Measurements from ENCODE around the gene WHAMM. TPM values are rescaled to one million over a fixed set of nuclear protein-coding genes. Genes with fewer than 3 reads are reported as not detected.

Gene WHAMM
- total and polyA plus RNA-seq, 4 donors = 2.0 to 11.8 (median 7.8) TPM

DNA sequence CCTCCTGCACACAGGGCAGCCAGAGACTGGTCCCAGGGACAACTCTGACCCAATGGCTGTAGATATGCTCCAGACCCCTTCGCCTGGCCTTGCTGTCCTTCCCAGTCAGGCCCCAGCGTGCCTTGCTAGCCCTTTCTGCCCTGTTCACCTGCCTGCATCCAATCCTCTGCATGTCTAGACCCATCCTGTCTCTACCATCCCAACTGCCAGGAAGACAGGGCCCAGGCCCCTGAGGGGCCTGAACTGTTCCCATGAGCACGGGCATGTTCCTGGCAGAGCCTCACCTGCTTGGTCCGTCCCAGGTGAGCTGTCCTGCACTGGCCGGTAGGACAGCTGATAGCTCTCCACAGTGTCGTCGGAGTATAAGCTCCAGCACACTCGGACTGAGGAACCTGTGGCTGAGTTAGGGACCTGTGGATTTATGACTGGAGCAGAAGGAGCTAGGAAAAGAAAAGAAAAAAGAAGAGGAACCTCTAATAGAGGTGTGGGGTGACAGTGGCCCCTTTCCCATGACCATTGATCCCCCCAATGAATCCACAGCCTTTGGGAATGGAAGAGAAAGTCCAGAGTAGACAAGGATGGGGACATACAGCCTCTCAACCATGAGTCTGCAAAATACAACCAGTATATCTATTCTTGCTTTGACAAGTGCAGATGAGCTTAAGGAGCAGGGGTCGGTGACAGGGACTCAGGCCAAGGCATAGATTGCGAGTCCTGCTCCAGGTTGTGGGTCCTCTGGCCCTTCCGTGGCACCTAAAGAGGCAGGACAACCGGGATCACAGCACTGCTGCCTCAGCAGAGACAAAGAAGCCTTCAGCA is 37.4 kb upstream of the WHAMM start:
- Histone ChIP-seq H3K27me3 (ENCODE audit: control insufficient read depth in 1 of 2, insufficient read depth in 2 of 2, low read length in 1 of 2) (no peaks in the 10 kb centered on the region), H3K9me3 (ENCODE audit: control insufficient read depth, low read length) (no peaks in the 10 kb centered on the region), H3K4me1 (ENCODE audit: control insufficient read depth in 1 of 2, insufficient read depth in 2 of 2, low read length in 2 of 2) (no peaks in the 10 kb centered on the region), H3K36me3 (ENCODE audit: control insufficient read depth in 1 of 2, insufficient read depth in 2 of 2, low read length in 1 of 2) (no peaks in the 10 kb centered on the region), H3K4me3 (ENCODE audit: low read length in 2 of 2) (no peak overlapping the region), H3K27ac (ENCODE audit: low read depth in 1 of 2, low read length in 2 of 2) (no peak overlapping the region)
- DNase-seq = no peak
- intact Hi-C loops (cut with DNase I) = no loop called here
- ATAC-seq (ENCODE audit: low FRiP score) = no peak
- WGBS, 2 donors = 89 to 91% methylated on average over 12 of the region's 12 CpGs

DNA sequence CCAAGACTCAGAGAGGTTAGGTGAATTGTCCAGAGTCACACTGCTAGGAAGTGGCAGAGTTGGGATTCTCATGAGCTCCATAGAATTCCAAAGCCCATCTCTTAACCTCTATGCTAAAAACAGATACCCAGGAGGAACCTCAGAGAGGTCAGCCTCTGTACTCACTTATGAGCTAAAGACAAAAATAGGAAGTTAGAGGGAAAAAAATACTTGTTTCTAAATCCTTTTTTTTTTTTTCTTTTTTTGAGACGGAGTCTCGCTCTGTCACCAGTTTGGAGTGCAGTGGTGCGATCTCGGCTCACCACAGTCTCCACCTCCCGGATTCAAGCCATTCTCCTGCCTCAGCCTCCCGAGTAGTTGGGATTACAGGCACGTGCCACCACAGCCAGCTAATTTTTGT is 34.9 kb upstream of the WHAMM start:
- Histone ChIP-seq H3K4me3 (ENCODE audit: low read length in 2 of 2) (no peak overlapping the region), H3K9me3 (ENCODE audit: control insufficient read depth, low read length) (no peaks in the 10 kb centered on the region), H3K27ac (ENCODE audit: low read depth in 1 of 2, low read length in 2 of 2) (no peak overlapping the region), H3K36me3 (ENCODE audit: control insufficient read depth in 1 of 2, insufficient read depth in 2 of 2, low read length in 1 of 2) (no peaks in the 10 kb centered on the region), H3K27me3 (ENCODE audit: control insufficient read depth in 1 of 2, insufficient read depth in 2 of 2, low read length in 1 of 2) (no peaks in the 10 kb centered on the region), H3K4me1 (ENCODE audit: control insufficient read depth in 1 of 2, insufficient read depth in 2 of 2, low read length in 2 of 2) (no peaks in the 10 kb centered on the region)
- DNase-seq = no peak
- ATAC-seq (ENCODE audit: low FRiP score) = no peak
- 86 to 87% methylated on average over 7 of the region's 7 CpGs for WGBS, 2 donors
- intact Hi-C loops (cut with DNase I) = no loop called here

DNA sequence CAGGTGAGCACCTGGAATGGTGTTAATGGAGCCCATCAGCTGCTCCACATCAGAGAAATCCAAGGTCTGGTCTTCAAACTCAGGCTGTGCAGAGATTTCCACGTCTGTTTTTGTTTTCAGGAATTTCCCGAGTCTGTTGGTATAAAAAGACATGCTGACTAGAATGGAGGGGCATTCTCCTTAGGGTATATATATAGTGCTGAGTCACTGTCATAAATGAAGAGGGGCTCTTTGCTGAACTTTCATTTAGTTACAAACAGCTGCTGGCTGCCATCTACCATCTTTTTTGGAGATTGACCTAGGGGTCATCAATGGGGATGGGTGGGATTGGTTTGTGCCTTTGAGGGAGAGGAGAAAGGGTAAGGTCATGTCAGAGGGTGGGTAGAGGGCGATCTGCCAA is 30.7 kb upstream of the WHAMM start:
- H3K27me3 ChIP-seq (ENCODE audit: control insufficient read depth in 1 of 2, insufficient read depth in 2 of 2, low read length in 1 of 2) = no peaks in the 10 kb centered on the region
- no peak overlapping the region for H3K27ac ChIP-seq (ENCODE audit: low read depth in 1 of 2, low read length in 2 of 2)
- no peak for ATAC-seq (ENCODE audit: low FRiP score)
- no peaks in the 10 kb centered on the region for H3K9me3 ChIP-seq (ENCODE audit: control insufficient read depth, low read length)
- WGBS, 2 donors = 67 to 76% methylated on average over 3 of the region's 3 CpGs
- intact Hi-C loops (cut with DNase I) = no loop called here
- no peaks in the 10 kb centered on the region for H3K36me3 ChIP-seq (ENCODE audit: control insufficient read depth in 1 of 2, insufficient read depth in 2 of 2, low read length in 1 of 2)
- H3K4me3 ChIP-seq (ENCODE audit: low read length in 2 of 2) = no peak overlapping the region
- H3K4me1 ChIP-seq (ENCODE audit: control insufficient read depth in 1 of 2, insufficient read depth in 2 of 2, low read length in 2 of 2) = no peaks in the 10 kb centered on the region
- no peak for DNase-seq

DNA sequence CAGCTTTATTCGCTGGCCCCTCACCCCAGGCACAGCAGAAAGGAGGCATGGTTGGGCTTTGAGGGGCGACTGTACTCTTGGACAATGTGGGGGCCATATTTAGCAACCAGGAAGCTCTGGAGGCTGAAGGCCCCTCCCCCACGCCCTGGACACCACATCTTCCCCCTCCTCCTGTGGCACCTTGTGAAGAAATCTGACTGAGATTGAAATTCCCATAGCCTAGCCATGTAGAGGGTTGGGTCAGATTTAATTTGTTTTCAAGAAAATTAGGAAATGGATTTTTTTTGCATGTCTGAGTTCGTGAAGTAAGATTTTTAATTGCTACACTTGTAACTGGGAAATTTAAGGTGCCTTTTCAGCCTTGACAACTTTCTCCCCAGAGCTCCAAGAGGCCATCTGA is 28.1 kb upstream of the WHAMM start:
- 72 to 76% methylated on average over 4 of the region's 4 CpGs for WGBS, 2 donors
- no peak overlapping the region for H3K27ac ChIP-seq (ENCODE audit: low read depth in 1 of 2, low read length in 2 of 2)
- H3K27me3 ChIP-seq (ENCODE audit: control insufficient read depth in 1 of 2, insufficient read depth in 2 of 2, low read length in 1 of 2) = no peaks in the 10 kb centered on the region
- intact Hi-C loops (cut with DNase I) = no loop called here
- H3K9me3 ChIP-seq (ENCODE audit: control insufficient read depth, low read length) = no peaks in the 10 kb centered on the region
- H3K4me1 ChIP-seq (ENCODE audit: control insufficient read depth in 1 of 2, insufficient read depth in 2 of 2, low read length in 2 of 2) = no peaks in the 10 kb centered on the region
- ATAC-seq (ENCODE audit: low FRiP score) = no peak
- H3K36me3 ChIP-seq (ENCODE audit: control insufficient read depth in 1 of 2, insufficient read depth in 2 of 2, low read length in 1 of 2) = no peaks in the 10 kb centered on the region
- no peak overlapping the region for H3K4me3 ChIP-seq (ENCODE audit: low read length in 2 of 2)
- DNase-seq = no peak

DNA sequence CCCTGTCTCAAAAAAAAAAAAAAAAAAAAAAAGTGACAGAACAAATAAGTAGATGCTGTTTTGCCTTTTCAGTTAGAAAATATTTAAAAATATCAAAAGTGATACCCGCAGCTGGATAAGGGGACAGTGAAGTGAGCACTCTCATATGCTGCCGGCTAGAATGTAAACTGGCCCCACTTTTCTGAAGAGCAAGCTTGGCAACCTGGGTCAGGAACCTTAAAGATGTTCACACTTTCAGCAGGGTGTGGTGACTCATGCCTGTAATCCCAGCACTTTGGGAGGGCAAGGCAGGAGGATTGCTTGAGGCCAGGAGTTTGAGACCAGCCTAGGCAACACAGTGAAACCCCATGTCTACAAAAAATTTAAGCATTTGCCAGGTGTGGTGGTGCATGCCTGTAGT is 20.9 kb upstream of the WHAMM start:
- ATAC-seq (ENCODE audit: low FRiP score) (no peak), DNase-seq (no peak)
- intact Hi-C loops (cut with DNase I) = no loop called here
- Histone ChIP-seq H3K4me1 (ENCODE audit: control insufficient read depth in 1 of 2, insufficient read depth in 2 of 2, low read length in 2 of 2) (no peaks in the 10 kb centered on the region), H3K27ac (ENCODE audit: low read depth in 1 of 2, low read length in 2 of 2) (no peak overlapping the region), H3K36me3 (ENCODE audit: control insufficient read depth in 1 of 2, insufficient read depth in 2 of 2, low read length in 1 of 2) (no peaks in the 10 kb centered on the region), H3K27me3 (ENCODE audit: control insufficient read depth in 1 of 2, insufficient read depth in 2 of 2, low read length in 1 of 2) (no peaks in the 10 kb centered on the region), H3K9me3 (ENCODE audit: control insufficient read depth, low read length) (no peaks in the 10 kb centered on the region), H3K4me3 (ENCODE audit: low read length in 2 of 2) (no peak overlapping the region)
- 84 to 93% methylated on average over 2 of the region's 2 CpGs for WGBS, 2 donors

DNA sequence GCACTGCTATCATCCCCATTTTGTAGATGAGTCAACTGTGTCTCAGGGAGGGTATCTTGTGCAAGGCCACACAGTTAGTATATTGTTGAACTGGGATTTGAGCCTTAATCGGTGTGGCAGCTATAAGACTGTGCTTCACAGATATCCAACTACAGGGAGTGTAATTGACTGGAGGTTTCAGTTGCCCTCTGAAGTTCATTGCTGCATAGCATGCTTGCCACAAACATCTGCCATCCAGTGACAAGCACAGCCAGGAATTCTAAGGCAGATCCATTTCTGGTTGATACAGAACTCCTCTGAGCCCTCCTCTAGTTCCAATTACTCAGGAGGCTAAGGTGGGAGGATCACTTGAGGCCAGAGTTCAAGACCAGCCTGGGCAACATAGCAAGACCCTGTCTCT is 19.9 kb upstream of the WHAMM start:
- no peaks in the 10 kb centered on the region for H3K27me3 ChIP-seq (ENCODE audit: control insufficient read depth in 1 of 2, insufficient read depth in 2 of 2, low read length in 1 of 2)
- H3K4me3 ChIP-seq (ENCODE audit: low read length in 2 of 2) = no peak overlapping the region
- WGBS, 2 donors = 84 to 86% methylated on average over 1 of the region's 1 CpG
- H3K36me3 ChIP-seq (ENCODE audit: control insufficient read depth in 1 of 2, insufficient read depth in 2 of 2, low read length in 1 of 2) = no peaks in the 10 kb centered on the region
- no peaks in the 10 kb centered on the region for H3K4me1 ChIP-seq (ENCODE audit: control insufficient read depth in 1 of 2, insufficient read depth in 2 of 2, low read length in 2 of 2)
- intact Hi-C loops (cut with DNase I) = no loop called here
- H3K9me3 ChIP-seq (ENCODE audit: control insufficient read depth, low read length) = no peaks in the 10 kb centered on the region
- H3K27ac ChIP-seq (ENCODE audit: low read depth in 1 of 2, low read length in 2 of 2) = no peak overlapping the region
- ATAC-seq (ENCODE audit: low FRiP score) (no peak), DNase-seq (no peak)

DNA sequence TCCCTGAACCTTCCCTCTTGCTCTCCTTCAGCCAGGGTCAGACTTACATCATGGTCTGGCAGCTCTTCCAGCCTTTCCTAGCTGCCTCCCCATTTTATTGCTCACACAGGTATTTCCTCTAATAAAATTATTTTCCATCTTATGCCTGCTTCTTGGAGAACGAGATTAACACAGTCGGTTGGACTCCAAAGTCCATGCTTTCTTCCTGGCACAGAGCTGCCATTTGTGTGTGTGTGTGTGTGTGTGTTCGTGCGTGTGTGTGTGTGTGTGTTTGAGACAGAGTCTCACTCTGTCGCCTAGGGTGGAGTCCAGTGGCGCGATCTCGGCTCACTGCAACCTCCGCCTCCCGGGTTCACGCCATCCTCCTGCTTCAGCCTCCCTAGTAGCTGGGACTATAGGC is 19.1 kb upstream of the WHAMM start:
- WGBS, 2 donors = 89 to 92% methylated on average over 11 of the region's 11 CpGs
- ATAC-seq (ENCODE audit: low FRiP score) = no peak
- DNase-seq = no peak
- Histone ChIP-seq H3K27ac (ENCODE audit: low read depth in 1 of 2, low read length in 2 of 2) (no peak overlapping the region), H3K4me3 (ENCODE audit: low read length in 2 of 2) (no peak overlapping the region), H3K4me1 (ENCODE audit: control insufficient read depth in 1 of 2, insufficient read depth in 2 of 2, low read length in 2 of 2) (no peaks in the 10 kb centered on the region), H3K27me3 (ENCODE audit: control insufficient read depth in 1 of 2, insufficient read depth in 2 of 2, low read length in 1 of 2) (no peaks in the 10 kb centered on the region), H3K9me3 (ENCODE audit: control insufficient read depth, low read length) (no peaks in the 10 kb centered on the region), H3K36me3 (ENCODE audit: control insufficient read depth in 1 of 2, insufficient read depth in 2 of 2, low read length in 1 of 2) (no peaks in the 10 kb centered on the region)
- intact Hi-C loops (cut with DNase I) = no loop called here

DNA sequence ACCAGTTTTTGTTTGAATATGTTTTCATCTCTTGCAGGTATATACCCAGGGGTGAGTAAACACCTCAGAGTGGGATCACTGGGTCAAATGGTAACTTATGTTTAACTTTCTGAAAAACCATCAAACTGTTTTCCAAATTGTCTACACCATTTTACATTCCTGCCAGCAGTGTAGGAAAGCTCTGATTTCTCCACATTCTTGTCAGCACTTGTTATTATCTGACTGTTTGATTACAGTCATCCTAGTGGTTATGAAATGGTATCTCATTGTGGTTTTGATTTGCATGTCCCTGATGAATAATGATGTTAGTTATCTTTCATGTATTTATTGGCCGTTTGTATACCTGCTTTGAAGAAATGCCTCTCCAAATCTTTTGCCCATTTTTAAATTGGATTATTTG is 17.4 kb upstream of the WHAMM start:
- H3K27ac ChIP-seq (ENCODE audit: low read depth in 1 of 2, low read length in 2 of 2) = no peak overlapping the region
- H3K4me3 ChIP-seq (ENCODE audit: low read length in 2 of 2) = no peak overlapping the region
- WGBS, 2 donors = 64 to 72% methylated on average over 1 of the region's 1 CpG
- ATAC-seq (ENCODE audit: low FRiP score) = no peak
- H3K9me3 ChIP-seq (ENCODE audit: control insufficient read depth, low read length) = no peaks in the 10 kb centered on the region
- H3K4me1 ChIP-seq (ENCODE audit: control insufficient read depth in 1 of 2, insufficient read depth in 2 of 2, low read length in 2 of 2) = no peaks in the 10 kb centered on the region
- no peak for DNase-seq
- no peaks in the 10 kb centered on the region for H3K27me3 ChIP-seq (ENCODE audit: control insufficient read depth in 1 of 2, insufficient read depth in 2 of 2, low read length in 1 of 2)
- intact Hi-C loops (cut with DNase I) = no loop called here
- no peaks in the 10 kb centered on the region for H3K36me3 ChIP-seq (ENCODE audit: control insufficient read depth in 1 of 2, insufficient read depth in 2 of 2, low read length in 1 of 2)

DNA sequence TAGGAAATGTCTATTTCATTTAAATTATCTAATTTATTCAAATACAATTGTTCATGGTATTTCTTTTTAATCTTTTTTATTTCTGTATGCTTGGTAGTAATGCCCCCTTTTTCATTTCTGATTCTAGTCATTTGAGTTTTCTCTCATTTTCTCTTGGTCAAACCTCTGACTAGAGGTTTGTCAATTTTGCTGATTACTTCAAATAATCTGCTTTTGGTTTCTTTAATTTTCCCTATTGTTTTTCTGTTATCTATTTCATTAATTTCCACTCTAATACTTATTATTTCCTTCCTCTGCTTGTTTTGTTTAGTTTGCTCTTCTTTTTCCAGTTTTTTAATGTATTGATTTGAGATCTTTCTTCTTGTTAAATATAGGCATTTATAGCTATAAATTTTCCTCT is 15.7 kb upstream of the WHAMM start:
- Histone ChIP-seq H3K4me1 (ENCODE audit: control insufficient read depth in 1 of 2, insufficient read depth in 2 of 2, low read length in 2 of 2) (no peaks in the 10 kb centered on the region), H3K36me3 (ENCODE audit: control insufficient read depth in 1 of 2, insufficient read depth in 2 of 2, low read length in 1 of 2) (no peaks in the 10 kb centered on the region), H3K9me3 (ENCODE audit: control insufficient read depth, low read length) (no peaks in the 10 kb centered on the region), H3K4me3 (ENCODE audit: low read length in 2 of 2) (no peak overlapping the region), H3K27me3 (ENCODE audit: control insufficient read depth in 1 of 2, insufficient read depth in 2 of 2, low read length in 1 of 2) (no peaks in the 10 kb centered on the region), H3K27ac (ENCODE audit: low read depth in 1 of 2, low read length in 2 of 2) (no peak overlapping the region)
- DNase-seq = no peak
- intact Hi-C loops (cut with DNase I) = no loop called here
- ATAC-seq (ENCODE audit: low FRiP score) = no peak

Measured in aorta (tissue), 5 donors.